ENCODE measurements around the gene CMKLR1. TPM values are rescaled to one million over a fixed set of nuclear protein-coding genes. Genes with fewer than 3 reads are reported as not detected.

The CMKLR1 gene
- polyA plus RNA-seq, 12 donors = 2.2 to 10.3 (median 4.3) TPM; not detected in 1

Other genes with a start within 250 kb of the CMKLR1 start
- gene WSCD2, start 210.0 kb downstream of the CMKLR1 start, polyA plus RNA-seq (ENCODE audit: insufficient read length in 12 of 12) = 1 to 10 TPM in 10 of 12 donors, under 1 TPM in 1, not detected in 1; 0.73 to 9.9 (median 1.8) TPM
- 1 to 10 TPM in 10 of 12 donors, not detected in 2; 1.4 to 3.4 (median 2.4) TPM for gene FICD, start 176.0 kb upstream of the CMKLR1 start, polyA plus RNA-seq (ENCODE audit: insufficient read length in 12 of 12)
- 10 to 100 TPM in 11 of 12 donors, not detected in 1; 20.0 to 41.8 (median 34.3) TPM for gene SART3, start 221.9 kb upstream of the CMKLR1 start, polyA plus RNA-seq (ENCODE audit: insufficient read length in 12 of 12)
- 100 to 1,000 TPM in 2 of 12 donors, 10 to 100 TPM in 9, not detected in 1; 86.1 to 105 (median 96.3) TPM for gene ISCU, start 223.3 kb upstream of the CMKLR1 start, polyA plus RNA-seq (ENCODE audit: insufficient read length in 12 of 12)